Calu3 (cell line): ENCODE results near the gene TMEM236. TPM values are rescaled to one million over a fixed set of nuclear protein-coding genes. Genes with fewer than 3 reads are reported as not detected.

ENCODE experiments used
- BruUV-seq: library from RNA; stranded (reverse); fragments of 400-500 nt; replicated peaks from 2 replicates; lab custom pipeline; 2021; lab: Mats Ljungman, UMichigan
- CTCF ChIA-PET: fragments of 300-600 bp; sonication (Branson Sonifier 250); formaldehyde crosslinking; loops from one replicate; lab custom pipeline; 2022; ENCODE audit warnings: antibody characterized with exemption; lab: Charles Lee
- DNase-seq: peaks from one replicate; pipeline ENCODE4 v3.0.0; 2022
- H3K27ac Mint-ChIP-seq: one replicate; pipeline ENCODE4 v1.8.0; 2022; ENCODE audit warnings: mixed read lengths; ENCODE audit not compliant: unreplicated experiment
- H3K27me3 Mint-ChIP-seq: one replicate; pipeline ENCODE4 v1.8.0; 2022; ENCODE audit warnings: mixed read lengths; ENCODE audit not compliant: unreplicated experiment
- H3K36me3 Mint-ChIP-seq: one replicate; pipeline ENCODE4 v1.8.0; 2022; ENCODE audit warnings: mild to moderate bottlenecking, moderate library complexity, mixed read lengths; ENCODE audit not compliant: insufficient read depth, unreplicated experiment
- H3K4me1 Mint-ChIP-seq: one replicate; pipeline ENCODE4 v1.8.0; 2022; ENCODE audit warnings: mild to moderate bottlenecking, low read depth, mixed read lengths; ENCODE audit not compliant: unreplicated experiment
- H3K4me3 Mint-ChIP-seq: one replicate; pipeline ENCODE4 v1.8.0; 2022; ENCODE audit warnings: mild to moderate bottlenecking, low read depth, moderate library complexity, mixed read lengths; ENCODE audit not compliant: unreplicated experiment
- H3K9me3 Mint-ChIP-seq: one replicate; pipeline ENCODE4 v1.8.0; 2022; ENCODE audit warnings: low read depth, mixed read lengths; ENCODE audit not compliant: unreplicated experiment
- intact Hi-C: fragments of 100-400 bp; cut with micrococcal nuclease; formaldehyde crosslinking; loops from one replicate; pipeline ENCODE4 v1.10.0; 2022; ENCODE audit not compliant: unreplicated experiment
- total RNA-seq: library from RNA; stranded (reverse); gene quantifications from 2 replicates; pipeline ENCODE4 v1.2.3, GENCODE V29; 2022
- TF ChIP-seq, protein P1 (sequence below): fragments of 200-600 bp; IDR thresholded peaks from one replicate; pipeline ENCODE4 v1.8.0; 2022; ENCODE audit warnings: antibody characterized with exemption; ENCODE audit not compliant: unreplicated experiment

The TMEM236 gene
- total RNA-seq, 1 experiment from 2014 or later: 0.38 TPM

DNA sequence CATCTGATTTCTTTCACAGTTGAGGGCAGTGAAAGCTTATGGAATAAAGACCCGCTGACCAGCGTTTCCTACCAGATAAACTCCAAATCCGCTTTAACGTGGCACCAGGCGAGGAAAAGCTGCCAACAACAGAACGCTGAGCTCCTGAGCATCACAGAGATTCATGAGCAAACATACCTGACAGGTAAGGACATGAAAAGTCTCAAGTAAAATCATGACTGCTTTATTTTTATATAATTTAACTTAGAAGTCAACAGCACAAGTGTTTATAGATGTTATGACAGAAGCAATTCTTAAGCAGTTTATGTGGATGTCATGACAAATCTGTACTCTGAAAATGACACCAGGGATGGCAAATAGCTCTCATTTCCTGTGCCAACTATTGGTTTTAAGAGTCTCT is 81.7 kb downstream of the TMEM236 start:
- TF ChIP-seq, protein P1, sequence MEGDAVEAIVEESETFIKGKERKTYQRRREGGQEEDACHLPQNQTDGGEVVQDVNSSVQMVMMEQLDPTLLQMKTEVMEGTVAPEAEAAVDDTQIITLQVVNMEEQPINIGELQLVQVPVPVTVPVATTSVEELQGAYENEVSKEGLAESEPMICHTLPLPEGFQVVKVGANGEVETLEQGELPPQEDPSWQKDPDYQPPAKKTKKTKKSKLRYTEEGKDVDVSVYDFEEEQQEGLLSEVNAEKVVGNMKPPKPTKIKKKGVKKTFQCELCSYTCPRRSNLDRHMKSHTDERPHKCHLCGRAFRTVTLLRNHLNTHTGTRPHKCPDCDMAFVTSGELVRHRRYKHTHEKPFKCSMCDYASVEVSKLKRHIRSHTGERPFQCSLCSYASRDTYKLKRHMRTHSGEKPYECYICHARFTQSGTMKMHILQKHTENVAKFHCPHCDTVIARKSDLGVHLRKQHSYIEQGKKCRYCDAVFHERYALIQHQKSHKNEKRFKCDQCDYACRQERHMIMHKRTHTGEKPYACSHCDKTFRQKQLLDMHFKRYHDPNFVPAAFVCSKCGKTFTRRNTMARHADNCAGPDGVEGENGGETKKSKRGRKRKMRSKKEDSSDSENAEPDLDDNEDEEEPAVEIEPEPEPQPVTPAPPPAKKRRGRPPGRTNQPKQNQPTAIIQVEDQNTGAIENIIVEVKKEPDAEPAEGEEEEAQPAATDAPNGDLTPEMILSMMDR: no peak
- no peak for DNase-seq
- Mint-ChIP-seq H3K9me3 (no peaks in the 10 kb centered on the region), H3K36me3 (no peaks in the 10 kb centered on the region), H3K4me3 (no peak overlapping the region), H3K27me3 (peaks cover 12% of the 10 kb centered on the region), H3K27ac (no peak overlapping the region), H3K4me1 (peaks cover 16% of the 10 kb centered on the region)
- intact Hi-C loops: no loop called here
- CTCF ChIA-PET: interaction anchor here (1.1 kb wide), 1 partner anchor 14 kb away, joined by 3 read pairs; no protein-coding TSS in a partner anchor
- no TSS peak for BruUV-seq

DNA sequence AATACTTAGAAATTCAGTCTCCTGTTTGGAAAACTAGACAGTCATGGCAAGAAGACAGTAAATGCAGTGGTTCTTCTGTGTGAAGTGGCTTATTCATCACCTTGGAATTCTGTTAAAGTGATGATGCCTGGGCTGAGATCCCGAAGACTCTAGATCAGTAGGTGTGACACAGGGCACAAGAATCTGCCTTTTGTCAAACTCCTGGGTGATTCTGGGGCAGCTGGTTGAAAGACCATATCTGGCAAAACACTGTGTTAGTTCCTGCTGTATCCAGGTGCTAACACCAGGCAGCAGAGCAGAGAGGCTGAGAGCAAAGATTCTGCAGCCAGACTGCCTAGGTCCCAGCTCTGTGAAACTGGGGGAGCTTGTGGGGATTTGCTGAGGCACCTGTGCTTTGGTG is 83.7 kb downstream of the TMEM236 start:
- Mint-ChIP-seq H3K27ac (no peak overlapping the region), H3K9me3 (no peaks in the 10 kb centered on the region), H3K4me1 (peaks cover 16% of the 10 kb centered on the region), H3K36me3 (no peaks in the 10 kb centered on the region), H3K4me3 (no peak overlapping the region), H3K27me3 (peaks cover 12% of the 10 kb centered on the region)
- TF ChIP-seq, protein P1: no peak
- CTCF ChIA-PET: no interaction called here
- no peak for DNase-seq
- intact Hi-C loops: no loop called here
- no TSS peak for BruUV-seq

DNA sequence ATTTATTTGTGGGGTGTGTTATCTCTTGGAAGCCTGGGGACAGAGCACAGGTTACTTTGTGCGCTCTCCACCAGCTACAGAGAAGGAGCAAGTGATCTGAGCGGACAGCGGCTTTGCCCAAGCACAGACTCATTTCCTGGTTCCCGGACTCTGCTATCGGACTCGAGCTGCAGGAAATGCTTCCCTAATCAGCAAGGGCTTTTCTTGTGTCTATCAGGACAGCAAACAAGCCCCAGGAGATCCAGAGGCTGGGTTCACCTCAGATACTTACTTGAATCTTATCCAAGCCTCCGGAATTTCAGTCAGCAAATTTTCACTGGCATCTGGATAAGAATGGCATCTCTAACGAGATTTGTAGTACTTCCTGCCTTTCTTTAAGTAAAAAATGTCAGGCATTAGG is 84.9 kb downstream of the TMEM236 start:
- CTCF ChIA-PET: interaction anchor here (0.6 kb wide), 1 partner anchor 1122 kb away, joined by 3 read pairs; no protein-coding TSS in a partner anchor
- peak overlapping the region; percentile 6 for H3K4me3 Mint-ChIP-seq
- H3K27me3 Mint-ChIP-seq: peaks cover 12% of the 10 kb centered on the region
- DNase-seq: peak; percentile 25
- H3K9me3 Mint-ChIP-seq: no peaks in the 10 kb centered on the region
- no TSS peak for BruUV-seq
- H3K4me1 Mint-ChIP-seq: peaks cover 16% of the 10 kb centered on the region
- TF ChIP-seq, protein P1: no peak
- H3K27ac Mint-ChIP-seq: no peak overlapping the region
- intact Hi-C loops: no loop called here
- no peaks in the 10 kb centered on the region for H3K36me3 Mint-ChIP-seq

DNA sequence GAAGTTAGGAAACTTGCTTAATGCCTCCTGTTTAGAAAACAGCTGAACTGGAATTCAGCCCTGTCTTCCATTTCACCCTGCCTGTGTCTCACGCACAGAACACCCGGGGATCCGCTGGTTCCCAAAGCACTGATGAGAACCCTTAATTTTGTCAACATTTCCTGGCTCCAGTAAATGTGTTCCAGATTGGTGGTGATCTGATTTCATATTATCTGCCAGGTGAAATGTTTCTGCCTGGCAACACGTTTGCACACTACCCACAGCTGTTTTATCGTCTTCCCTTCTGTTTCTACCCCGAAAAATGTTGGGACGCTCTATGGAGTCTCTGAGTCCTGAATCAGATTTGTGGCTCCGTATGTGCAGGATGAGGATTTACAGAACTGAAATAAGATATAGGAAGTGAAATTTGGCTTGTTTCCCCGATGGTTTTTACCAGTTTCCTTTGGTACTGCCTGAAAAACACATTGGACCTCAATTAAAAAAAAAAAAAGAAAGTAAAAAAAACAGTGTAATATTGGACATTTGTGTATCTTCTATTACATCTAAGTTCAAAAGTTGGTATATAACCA is 86.2 kb downstream of the TMEM236 start:
- TF ChIP-seq, protein P1: no peak
- H3K27me3 Mint-ChIP-seq: peaks cover 12% of the 10 kb centered on the region
- peaks cover 16% of the 10 kb centered on the region for H3K4me1 Mint-ChIP-seq
- intact Hi-C loops: no loop called here
- CTCF ChIA-PET: no interaction called here
- DNase-seq: no peak
- no peaks in the 10 kb centered on the region for H3K36me3 Mint-ChIP-seq
- no TSS peak for BruUV-seq
- H3K4me3 Mint-ChIP-seq: no peak overlapping the region
- no peaks in the 10 kb centered on the region for H3K9me3 Mint-ChIP-seq
- H3K27ac Mint-ChIP-seq: no peak overlapping the region
